GM12878 (cell line): ENCODE results near the gene TNFAIP8L1. TPM values are rescaled to one million over a fixed set of nuclear protein-coding genes. Genes with fewer than 3 reads are reported as not detected.

Experiments
- ATAC-seq: fragments of 200-7000 bp; cut with Tn5 transposase; 3 replicates; pipeline ENCODE4 v1.9.1; 2020; ENCODE audit warnings: mild to moderate bottlenecking, moderate library complexity
- BruUV-seq: library from RNA; stranded (reverse); fragments of 400-500 nt; replicated peaks from 2 replicates; lab custom pipeline; 2021; lab: Mats Ljungman, UMichigan
- CTCF ChIA-PET: fragments of 300-600 bp; sonication (Branson Sonifier 250); formaldehyde crosslinking; extraction: SDS; loops from one replicate; lab custom pipeline; 2021; ENCODE audit warnings: inconsistent platforms; lab: Yijun Ruan, JAX
- POLR2A ChIA-PET: fragments of 350-600 bp; formaldehyde crosslinking; extraction: SDS; loops from one replicate; lab custom pipeline; 2021; ENCODE audit warnings: inconsistent platforms; lab: Charles Lee
- RAD21 ChIA-PET: fragments of 300-600 bp; sonication (Branson Sonifier 250); formaldehyde crosslinking; loops from one replicate; lab custom pipeline; 2023; ENCODE audit warnings: antibody characterized with exemption; ENCODE audit not compliant: unreplicated experiment; lab: Charles Lee
- SMC1A ChIA-PET: fragments of 300-600 bp; sonication (Branson Sonifier 250); formaldehyde crosslinking; loops from one replicate; lab custom pipeline; 2023; ENCODE audit not compliant: unreplicated experiment, uncharacterized antibody; lab: Charles Lee
- DNase-seq: peaks from one replicate; pipeline ENCODE4 v3.0.0-alpha.2; 2011; ENCODE audit warnings: low read depth, low spot score
- FAIRE-seq: peaks from 3 replicates; lab custom pipeline; 2011; peaks lifted over from hg19 to GRCh38; lab: Jason Lieb, UNC
- H2AFZ ChIP-seq: 2 replicates; pipeline ENCODE4 v1.6.0; 2011; ENCODE audit warnings: low read depth, low read length, control low read depth; ENCODE audit not compliant: control insufficient read depth
- H3K27ac ChIP-seq: 2 replicates; pipeline ENCODE4 v1.5.1; 2011; ENCODE audit warnings: control low read depth; ENCODE audit not compliant: control insufficient read depth, insufficient read depth
- H3K27me3 ChIP-seq, 2 experiments: replicated peaks in 1 of 2; 2 replicates each; pipeline versions ENCODE4 v1.6.0 to v1.6.1; 2011; ENCODE audit warnings: low read length in 1 of 2; ENCODE audit not compliant: control insufficient read depth in 2 of 2, insufficient read depth in 2 of 2
- H3K36me3 ChIP-seq, 2 experiments: 2 replicates each; pipeline ENCODE4 v1.5.1; 2011; ENCODE audit warnings: low read length in 1 of 2; ENCODE audit not compliant: control insufficient read depth in 2 of 2, insufficient read depth in 2 of 2
- H3K4me1 ChIP-seq: 2 replicates; pipeline ENCODE4 v1.6.1; 2011; ENCODE audit warnings: mild to moderate bottlenecking, low read length, moderate library complexity, mixed read lengths; ENCODE audit not compliant: control insufficient read depth, insufficient read depth
- H3K4me2 ChIP-seq: 2 replicates; pipeline ENCODE4 v1.6.0; 2011; ENCODE audit warnings: control low read depth; ENCODE audit not compliant: control insufficient read depth, insufficient read depth
- H3K4me3 ChIP-seq: fragments of 200-600 bp; sonication (generic); 2 replicates; pipeline ENCODE4 v1.5.1; 2016
- H3K79me2 ChIP-seq: 2 replicates; pipeline ENCODE4 v1.6.0; 2011; ENCODE audit warnings: low read length; ENCODE audit not compliant: control insufficient read depth, insufficient read depth
- H3K9ac ChIP-seq: 2 replicates; pipeline ENCODE4 v1.8.0; 2011; ENCODE audit warnings: low read length, control low read depth, mixed read lengths; ENCODE audit not compliant: control insufficient read depth, insufficient read depth
- H3K9me3 ChIP-seq: replicated peaks from 3 replicates; pipeline ENCODE4 v1.5.1; 2011; ENCODE audit warnings: mild to moderate bottlenecking, low read length; ENCODE audit not compliant: control insufficient read depth, insufficient read depth
- H4K20me1 ChIP-seq: 2 replicates; pipeline ENCODE4 v1.6.0; 2011; ENCODE audit not compliant: control insufficient read depth, insufficient read depth
- PRDM15 ChIP-seq: fragments of 450-650 bp; formaldehyde crosslinking; IDR thresholded peaks from 2 replicates; pipeline ENCODE4 v1.4.0; 2020; ENCODE audit warnings: mild to moderate bottlenecking, moderate library complexity
- SPI1 ChIP-seq: IDR thresholded peaks from 2 replicates; pipeline ENCODE4 v1.6.1; 2011; ENCODE audit warnings: low read depth, mild to moderate bottlenecking, low read length, moderate library complexity, borderline replicate concordance; ENCODE audit not compliant: insufficient read depth
- ZNF384 ChIP-seq: IDR thresholded peaks from 2 replicates; pipeline ENCODE4 v1.6.1; 2012; ENCODE audit warnings: low read depth, mild to moderate bottlenecking, low read length, improper control_type of control experiment, borderline replicate concordance
- WGBS: methylation state at CpG from one replicate; pipeline ENCODE4 v1.1.6; 2016; ENCODE audit warnings: low lambda C conversion rate; ENCODE audit not compliant: insufficient replicate concordance, insufficient coverage; ENCODE audit errors: missing lambda C conversion rate; 5-methylcytosine and 5-hydroxymethylcytosine counted together
- in situ Hi-C: fragments of 300-500 bp; cut with MboI; formaldehyde crosslinking; loops from 9 replicates; pipeline ENCODE4 v1.14.3; 2018; ENCODE audit warnings: mixed read lengths
- intact Hi-C: fragments of 100-400 bp; cut with micrococcal nuclease; formaldehyde crosslinking; loops from one replicate; pipeline ENCODE4 v1.14.2; 2022; ENCODE audit not compliant: unreplicated experiment
- polyA plus RNA-seq, 11 experiments: library from polyadenylated mRNA; depleted of rRNA in 4 of 11; unstranded in 6 of 11; stranded (reverse) in 5 of 11; fragments of >200 nt; fragmentation: Nextera tagmentation in 4 of 11; fragmentation: Illumina TruSeq in 1 of 11; extraction: Ambion mirVana in 4 of 11; extraction: Trizol in 1 of 11; gene quantifications; 1 replicate in 1 of 11; 2 replicates in 10 of 11; pipeline versions ENCODE4 v1.2.1 to v1.2.3, GENCODE V29; 2011 to 2016; ENCODE audit warnings: inconsistent platforms in 2 of 11, missing spikeins in 2 of 11, low read depth in 1 of 11
- total RNA-seq, 4 experiments: library from RNA; depleted of rRNA in 3 of 4; stranded (reverse); fragments of >200 nt in 3 of 4; fragmentation: Illumina TruSeq in 1 of 4; extraction: Trizol in 1 of 4; gene quantifications; 2 replicates each; pipeline versions ENCODE4 v1.2.1 to v1.2.3, GENCODE V29; 2013 to 2021

Gene TNFAIP8L1
- total and polyA plus RNA-seq, 10 of the 15 experiments (the other 5 are each of a cell fraction or from before 2014, with no cell fraction given), result 0.93 to 12.7 (median 8.6) TPM

GRCh38 chr19:4609878-4610511, 29.3 kb upstream of the TNFAIP8L1 start:
- ATAC-seq (peak; percentile 31; the same call in 2 of the 3 replicates), FAIRE-seq (no peak), DNase-seq (no peak)
- Histone ChIP-seq H3K36me3 (no peaks in the 10 kb centered on the region), H2AFZ (no peak overlapping the region), H3K27ac (no peak overlapping the region), H3K79me2 (no peaks in the 10 kb centered on the region), H4K20me1 (no peaks in the 10 kb centered on the region), H3K9ac (no peak overlapping the region), H3K4me3 (no peak overlapping the region), H3K27me3 (no peaks in the 10 kb centered on the region), H3K4me2 (no peak overlapping the region), H3K4me1 (no peaks in the 10 kb centered on the region), H3K9me3 (no peaks in the 10 kb centered on the region)
- POLR2A ChIA-PET, result no interaction called here
- CTCF ChIA-PET, result no interaction called here
- TF ChIP-seq ZNF384 (peak; percentile 30; the same call in 1 of the 2 replicates), PRDM15 (no peak), SPI1 (peak; percentile 56; the same call in 1 of the 2 replicates)
- in situ Hi-C loops, result no loop called here
- intact Hi-C loops, result no loop called here
- 9% methylated on average over 14 of the region's 15 CpGs for WGBS
- RAD21 ChIA-PET, result no interaction called here
- no TSS peak for BruUV-seq
- SMC1A ChIA-PET, result no interaction called here
